Measurements from ENCODE around the gene NIPAL3. TPM values are rescaled to one million over a fixed set of nuclear protein-coding genes. Genes with fewer than 3 reads are reported as not detected.

Gene NIPAL3
- total RNA-seq, 1 experiment from 2014 or later, result 7.7 TPM

- no peak overlapping the region for H4K8ac ChIP-seq (replicated peaks; ENCODE audit: insufficient read length, low read depth, low read length)
- H2AFZ ChIP-seq (ENCODE audit: low read length), result no peak overlapping the region
- no peaks in the 10 kb centered on the region for H3K79me2 ChIP-seq (ENCODE audit: insufficient read depth, low read length)
- H2BK5ac ChIP-seq (ENCODE audit: insufficient read length, low read length), result no peak overlapping the region
- H3K9me3 ChIP-seq (ENCODE audit: control insufficient read depth, low read depth, low read length), result no peaks in the 10 kb centered on the region
- no peak overlapping the region for H2BK20ac ChIP-seq (ENCODE audit: low read depth, low read length, poor library complexity, severe bottlenecking)
- no peak overlapping the region for H2BK120ac ChIP-seq (ENCODE audit: low read depth, low read length, poor library complexity, severe bottlenecking)
- H3K4me3 Mint-ChIP-seq, result no peak overlapping the region
- H3K79me1 ChIP-seq (ENCODE audit: insufficient read depth, low read depth, low read length, poor library complexity, severe bottlenecking), result no peaks in the 10 kb centered on the region
- peaks cover 31 to 33% of the 10 kb centered on the region in 2 experiments for H3K4me1 Mint-ChIP-seq
- no peak overlapping the region for H4K5ac ChIP-seq (ENCODE audit: insufficient read length, low read depth, low read length)
- H3K4ac ChIP-seq (ENCODE audit: low read depth, low read length), result no peak overlapping the region
- H3K27ac Mint-ChIP-seq, result peak overlapping the region in 2 of 3 experiments; percentile 49 to 50; a peak in 5 of 7 replicates
- no peak overlapping the region for H2AK5ac ChIP-seq (ENCODE audit: insufficient read length, low read length)
- WGBS (ENCODE audit: extremely low coverage, insufficient read length, low lambda C conversion rate), result no CpG with 5 or more reads among the region's 4 CpGs
- H4K20me1 ChIP-seq (ENCODE audit: control insufficient read depth, insufficient read depth, insufficient read length), result no peaks in the 10 kb centered on the region
- no peak overlapping the region for H2BK15ac ChIP-seq (ENCODE audit: low read depth, low read length)
- no peak for DNase-seq
- H3K9ac ChIP-seq (ENCODE audit: extremely low read depth, insufficient read length, low read length), result no peak overlapping the region
- H3K14ac ChIP-seq (ENCODE audit: insufficient read depth, low read length), result no peak overlapping the region
- 0 out of 2 replicates have a peak, but pooled peaks cover 5% of the 10 kb centered on the region for H3K4me1 ChIP-seq (ENCODE audit: insufficient read depth, low read length)
- H3K27me3 ChIP-seq (ENCODE audit: insufficient read depth, low read length), result no peaks in the 10 kb centered on the region
- H3K18ac ChIP-seq (ENCODE audit: insufficient read length, low read depth, low read length), result no peak overlapping the region
- no peak overlapping the region for H3K23ac ChIP-seq (ENCODE audit: insufficient read length, low read depth, low read length)
- no peak overlapping the region for H3K56ac ChIP-seq (ENCODE audit: insufficient read length, low read depth, low read length)
- H3K4me2 ChIP-seq (ENCODE audit: insufficient read depth, insufficient read length, low read length), result no peak overlapping the region
- peaks cover 0 to 18% (median 9%) of the 10 kb centered on the region in 3 experiments; a peak in 3 of 7 replicates for H3K36me3 Mint-ChIP-seq (ENCODE audit: insufficient read depth in 1 of 3, low read depth in 3 of 3)
- no peak for TF ChIP-seq CTCF (conservative IDR thresholded peaks at IDR 0.05)
- no peaks in the 10 kb centered on the region for H3K9me3 Mint-ChIP-seq
- H3T11ph ChIP-seq (ENCODE audit: low read length), result no peak overlapping the region
- no peak overlapping the region for H3K27ac ChIP-seq (ENCODE audit: insufficient read length, low read depth, low read length)
- no peak overlapping the region for H2BK12ac ChIP-seq (ENCODE audit: insufficient read length, low read depth, low read length)
- no peak overlapping the region for H4K91ac ChIP-seq (ENCODE audit: insufficient read length, low read depth, low read length)
- no peaks in the 10 kb centered on the region for H3K27me3 Mint-ChIP-seq (ENCODE audit: low read depth)
- H3K23me2 ChIP-seq (ENCODE audit: insufficient read length, low read depth, low read length, poor library complexity, severe bottlenecking), result no peaks in the 10 kb centered on the region
Observed at GRCh38 chr1:24392982-24393650, 22.5 kb upstream of the NIPAL3 start.

All from H9 (cell line).